GM19351 (cell line): ENCODE measurements around the gene CORO7.
"Not testable (repeated sequence)": the region's sequence is repeated elsewhere in the genome, so short reads cannot be mapped to it uniquely, and the experiment has no call there.

Experiments used
- ATAC-seq: cut with Tn5 transposase; IDR thresholded peaks from one replicate; pipeline ENCODE4 v1.9.1; 2021; ENCODE audit warnings: mild to moderate bottlenecking, moderate library complexity; ENCODE audit not compliant: unreplicated experiment

Gene CORO7

DNA sequence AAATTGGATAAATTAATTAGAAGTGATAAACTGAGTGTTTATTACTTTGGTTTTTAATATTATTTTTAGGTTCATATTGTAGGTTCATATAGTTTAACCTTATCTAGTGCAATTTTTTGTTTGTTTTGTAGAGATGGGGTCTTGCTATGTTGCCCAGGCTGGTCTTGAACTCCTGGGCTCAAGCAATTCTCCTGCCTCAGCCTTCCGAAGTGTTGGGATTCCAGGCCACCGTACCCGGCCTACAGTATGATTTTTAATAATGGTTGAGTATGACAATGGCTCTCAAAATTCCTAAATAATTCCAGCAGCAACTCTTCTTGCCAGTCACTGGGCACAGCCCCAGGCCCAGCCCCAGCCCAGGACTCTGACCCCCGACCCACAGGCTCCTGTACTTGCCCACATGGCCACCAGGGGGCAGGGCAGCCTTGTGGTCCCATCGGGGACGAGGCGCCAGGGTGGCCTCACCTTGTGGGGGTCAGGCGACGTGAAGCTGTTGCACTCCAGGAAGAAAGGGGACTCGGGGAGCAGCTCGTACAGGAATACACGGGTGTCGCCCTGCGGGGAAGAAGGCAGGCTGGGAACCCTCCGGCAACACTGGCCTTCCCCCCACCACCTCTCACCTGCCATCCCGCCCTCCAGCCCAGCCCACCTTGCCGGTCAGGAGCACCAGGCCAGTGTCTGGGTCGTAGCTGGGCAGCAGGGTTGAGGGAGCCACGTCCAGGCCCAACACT is 57.4 kb downstream of the CORO7 start:
- ATAC-seq = no peak

DNA sequence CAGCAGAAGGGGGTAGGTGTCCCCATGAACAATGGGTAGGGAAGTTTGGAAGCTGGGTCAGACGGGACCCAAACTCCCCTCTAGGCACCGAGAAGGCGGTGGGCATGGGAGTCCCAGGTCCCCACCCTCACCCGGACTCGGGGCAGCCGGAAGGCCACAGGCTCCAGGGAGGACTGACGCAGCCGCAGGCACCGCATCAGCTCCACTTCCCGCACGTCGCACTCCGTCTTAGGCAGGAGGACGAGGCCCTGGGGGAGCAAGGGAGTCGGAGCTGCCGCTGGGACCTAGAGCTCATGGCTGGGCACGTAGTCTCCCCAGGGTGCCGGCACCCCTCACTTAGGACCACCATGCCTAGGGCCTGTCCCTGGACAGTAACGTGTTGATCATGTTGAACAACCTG is 58.2 kb downstream of the CORO7 start:
- ATAC-seq = no peak

DNA sequence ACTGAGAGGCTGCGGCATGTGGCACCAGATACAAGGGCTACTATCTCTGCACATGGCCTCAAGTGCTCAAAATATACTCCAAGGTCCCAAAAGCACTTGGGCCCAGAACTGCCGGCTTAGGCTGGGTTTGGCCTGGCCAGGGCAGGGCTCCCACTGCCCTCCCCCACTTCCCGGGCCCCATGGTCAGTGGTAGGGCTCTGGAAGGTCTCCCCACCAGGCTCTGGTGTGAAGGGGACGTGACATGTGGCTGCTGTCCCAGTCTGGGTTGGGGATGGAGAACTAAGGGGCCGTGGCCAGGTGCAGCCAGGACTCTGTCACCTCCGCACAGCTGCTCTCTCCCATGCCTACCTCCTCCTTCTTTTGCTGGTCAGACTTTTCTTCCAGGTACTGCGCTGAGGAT is 59.6 kb downstream of the CORO7 start:
- no peak for ATAC-seq

DNA sequence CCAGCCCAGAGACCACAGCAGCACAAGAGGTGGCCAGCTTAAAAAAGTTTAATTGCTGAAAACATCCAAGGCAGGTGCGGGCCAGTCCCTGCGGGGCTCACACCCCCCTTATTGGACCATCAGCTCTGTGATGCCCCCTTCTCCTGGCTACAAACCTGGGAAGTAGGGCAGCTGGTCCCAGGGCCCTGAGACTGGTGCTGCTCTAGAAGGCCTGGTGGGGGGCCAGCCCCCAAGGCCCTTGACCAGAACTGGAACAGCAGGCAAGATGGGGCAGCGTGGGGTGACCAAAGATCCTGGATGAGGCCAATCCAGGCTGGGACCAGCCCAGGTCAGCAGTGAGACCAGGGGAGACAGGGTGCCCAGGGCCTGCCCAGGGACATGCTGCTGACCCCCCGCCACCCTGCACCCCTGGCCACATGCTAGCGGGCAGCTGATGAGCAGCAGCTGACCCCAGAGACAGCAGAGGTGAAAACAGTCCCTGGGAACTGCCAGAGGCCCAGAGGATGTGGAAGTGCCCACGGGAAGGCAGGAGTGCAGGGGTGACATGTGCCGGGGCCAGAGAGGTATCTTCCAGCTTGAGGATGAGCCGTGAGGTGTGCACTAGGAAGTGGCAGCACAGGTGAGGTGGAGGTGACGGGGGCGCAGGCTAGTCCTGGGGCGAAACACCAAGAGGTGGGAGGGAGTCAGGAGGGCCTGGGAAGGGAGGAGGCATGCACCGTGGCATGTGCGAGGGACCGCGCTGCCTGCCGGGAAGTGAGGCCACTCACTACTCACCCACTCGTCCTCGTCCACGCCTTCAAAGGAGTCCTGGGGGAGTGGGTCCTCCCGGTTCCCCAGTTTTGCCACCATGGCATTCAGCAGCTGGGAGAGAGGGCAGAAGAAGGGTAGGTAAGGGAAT is 61.6 kb downstream of the CORO7 start:
- ATAC-seq = no peak

DNA sequence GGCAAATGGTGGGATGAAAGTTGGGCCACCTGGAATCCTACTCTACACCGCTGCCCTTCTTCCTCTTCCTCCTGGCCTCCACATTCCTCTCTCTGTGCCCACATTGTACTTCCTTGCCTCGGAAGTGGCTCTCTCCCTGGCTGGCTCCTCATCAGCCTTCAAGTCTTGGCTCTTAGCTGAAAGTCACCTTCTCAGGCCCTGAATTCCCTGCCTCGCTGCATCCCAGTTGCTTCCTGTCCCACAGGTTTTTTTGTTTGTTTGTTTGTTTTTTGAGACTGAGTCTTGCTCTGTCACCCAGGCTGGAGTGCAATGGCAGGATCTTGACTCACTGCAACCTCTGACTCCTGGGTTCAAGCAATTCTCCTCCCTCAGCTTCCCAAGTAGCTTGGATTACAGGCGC is 62.7 kb downstream of the CORO7 start:
- no peak for ATAC-seq

DNA sequence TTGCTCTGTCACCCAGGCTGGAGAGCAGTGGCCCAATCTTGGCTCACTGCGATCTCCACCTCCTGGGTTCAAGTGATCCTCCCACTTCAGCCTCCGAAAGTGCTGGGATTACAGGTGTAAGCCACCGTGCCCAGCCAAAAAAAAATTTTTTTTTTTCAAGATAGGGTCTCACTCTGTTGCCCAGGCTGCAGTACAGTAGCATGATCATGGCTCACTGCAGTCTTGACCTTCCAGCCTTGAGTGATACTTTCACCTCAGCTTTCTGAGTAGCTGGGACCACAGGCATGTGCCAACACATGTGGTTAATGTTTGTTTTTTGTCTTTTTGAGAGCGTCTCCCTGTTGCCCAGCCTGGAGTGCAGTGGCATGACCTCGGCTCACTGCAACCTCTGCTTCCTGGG is 63.6 kb downstream of the CORO7 start:
- ATAC-seq = no peak

DNA sequence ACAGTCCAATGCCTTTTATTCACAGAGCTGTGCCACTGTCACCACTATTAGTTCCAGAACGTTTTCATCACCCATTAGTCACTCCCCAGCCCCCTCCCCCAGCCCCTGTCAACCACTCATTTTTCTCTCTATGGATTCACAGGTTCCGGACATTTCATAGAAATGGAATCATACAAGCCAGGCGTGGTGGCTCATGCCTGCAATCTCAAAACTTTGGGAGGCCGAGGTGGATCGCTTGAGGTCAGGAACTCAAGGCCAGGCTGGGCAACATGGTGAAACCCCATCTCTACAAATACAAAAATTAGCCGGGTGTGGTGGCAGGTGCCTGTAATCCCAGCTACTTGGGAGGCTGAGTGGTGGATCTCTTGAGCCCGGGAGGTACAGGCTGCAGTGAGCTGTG is 64.5 kb downstream of the CORO7 start:
- ATAC-seq = no peak

DNA sequence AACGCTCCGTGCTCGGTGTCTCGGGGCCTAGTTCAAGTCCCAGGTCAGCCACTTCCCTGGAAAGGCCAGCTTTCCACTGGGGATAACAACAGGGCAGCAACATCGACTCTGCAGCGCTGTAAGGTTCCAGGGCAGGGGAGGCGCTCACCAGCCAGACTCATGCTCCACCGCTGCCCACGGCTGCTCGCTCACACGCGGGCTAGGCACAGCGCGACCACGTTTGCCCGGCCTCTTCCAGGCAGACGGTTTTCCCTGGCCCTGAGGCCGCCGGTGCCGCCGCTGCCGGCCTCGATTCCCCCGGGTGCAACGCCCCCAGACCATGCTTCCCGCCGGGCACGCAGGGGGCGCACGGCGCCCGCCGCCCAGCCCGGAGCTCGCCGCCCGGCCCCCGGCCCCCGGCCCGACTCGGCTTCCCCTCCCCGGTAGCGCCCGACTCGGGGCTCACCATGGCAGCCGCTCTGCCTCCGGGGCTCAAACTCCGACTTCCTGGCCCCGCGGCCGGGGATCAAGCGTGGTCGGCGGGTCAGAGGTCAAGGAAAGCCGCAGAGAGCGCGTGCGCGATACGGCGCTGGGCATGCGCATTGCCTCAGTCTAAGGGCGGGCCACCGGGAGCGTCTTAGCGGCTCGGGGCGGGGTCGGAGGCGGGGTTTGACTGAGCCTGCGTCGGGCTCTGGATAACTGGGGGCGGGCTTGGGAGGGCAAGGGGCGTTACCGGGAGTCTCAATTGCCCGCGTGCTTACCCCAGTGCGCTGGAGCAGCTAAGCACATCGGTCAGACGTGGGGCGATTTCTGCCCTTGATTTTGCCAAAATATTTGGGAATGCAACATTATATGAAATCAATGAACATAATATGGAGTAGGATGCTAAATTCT is 65.4 kb downstream of the CORO7 start, which contains the start of gene PAM16:
Gene PAM16, minus strand, starts transcription at position 535 of the 873 bp plus-strand sequence. Its CDS starts 87 bp downstream, at position 448.
- ATAC-seq = peak; percentile 90

DNA sequence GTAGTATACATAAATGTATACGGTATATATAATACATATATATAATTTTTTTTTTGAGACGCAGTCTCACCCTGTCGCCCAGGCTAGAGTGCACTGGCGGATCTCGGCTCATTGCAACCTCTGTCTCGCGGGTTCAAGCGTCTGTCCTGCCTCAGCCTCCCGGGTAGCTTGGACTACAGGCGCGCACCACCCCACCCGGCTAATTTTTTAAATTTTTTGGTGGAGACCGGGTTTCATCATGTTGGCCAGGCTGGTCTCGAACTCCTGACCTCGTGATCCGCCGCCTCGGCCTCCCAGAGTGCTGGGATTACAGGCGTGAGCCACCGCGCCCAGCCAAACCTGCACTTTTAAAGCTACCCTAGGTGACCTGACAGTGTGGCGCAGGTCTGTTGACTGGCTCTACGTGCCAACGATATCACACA is 66.0 kb downstream of the CORO7 start:
- no peak for ATAC-seq

DNA sequence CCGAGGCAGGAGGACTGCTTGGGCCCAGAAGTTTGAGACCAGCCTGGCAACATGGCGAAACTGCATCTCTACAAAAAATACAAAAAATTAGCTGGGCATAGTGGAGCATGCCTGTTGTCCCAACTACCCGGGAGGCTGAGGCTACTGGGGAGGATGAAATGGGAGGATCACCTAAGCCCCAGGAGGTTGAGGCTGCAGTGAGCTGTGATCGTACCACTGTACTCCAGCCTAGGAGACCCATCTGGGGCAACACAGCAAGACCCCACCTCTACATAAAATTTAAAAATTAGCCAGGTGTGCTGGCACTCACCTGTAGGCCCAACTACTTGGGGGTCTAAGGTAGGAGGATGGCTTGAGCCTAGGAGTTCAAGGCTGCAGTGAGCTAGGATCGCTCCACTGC is 67.1 kb downstream of the CORO7 start:
- ATAC-seq = no peak

DNA sequence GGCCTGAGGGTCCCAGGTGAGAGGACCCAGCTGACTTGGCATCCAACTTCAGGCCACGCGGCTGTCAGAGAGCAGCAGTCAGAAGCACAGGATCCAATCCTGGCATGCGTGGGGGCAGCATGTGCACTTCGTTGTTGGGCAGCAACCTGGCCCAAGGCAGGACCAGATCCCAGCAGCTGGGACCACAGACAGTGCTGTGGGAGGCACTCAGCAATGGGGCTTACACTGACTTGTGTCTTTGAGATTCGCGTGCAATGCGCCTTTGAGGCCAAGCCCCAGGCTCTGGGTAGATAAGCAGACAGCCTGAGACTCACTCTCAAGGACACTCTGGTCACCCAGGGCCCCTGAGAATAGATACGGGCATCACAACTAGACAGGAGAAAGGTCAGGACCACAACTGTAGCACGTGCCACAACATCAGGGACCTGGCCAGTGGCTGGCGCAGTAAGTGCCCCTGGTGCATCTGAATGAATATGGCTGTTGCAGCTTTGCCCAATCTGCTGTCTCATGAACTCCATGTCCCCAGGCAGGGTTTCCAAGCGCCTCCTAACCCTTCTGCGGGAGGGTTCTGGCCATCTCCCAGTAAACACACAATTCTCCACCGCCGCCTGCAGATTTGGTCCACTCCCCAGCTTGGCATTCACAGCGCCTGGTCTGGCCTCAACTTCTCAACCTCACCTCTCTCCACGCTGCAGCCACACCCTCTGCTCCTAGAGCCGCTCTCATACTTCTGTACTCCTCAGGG is 68.5 kb downstream of the CORO7 start:
- ATAC-seq = no peak

DNA sequence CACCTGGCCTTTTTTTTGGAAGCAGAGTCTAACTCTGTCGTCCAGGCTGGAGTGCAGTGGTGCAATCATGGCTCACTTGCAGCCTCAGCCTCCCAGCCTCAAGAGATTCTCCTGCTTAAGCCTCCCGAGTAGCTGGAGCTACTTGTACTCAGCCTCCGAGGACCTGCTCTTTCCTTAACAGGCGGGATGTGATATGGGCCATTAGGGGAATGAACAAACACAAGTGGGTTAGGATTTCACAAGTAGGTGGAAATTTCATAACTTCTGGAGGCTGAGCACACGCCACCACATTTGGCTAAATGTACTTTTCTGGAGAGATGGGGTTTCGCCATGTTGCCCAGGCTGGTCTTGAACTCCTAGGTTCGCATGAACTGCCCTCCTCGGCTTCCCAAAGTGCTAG is 69.4 kb downstream of the CORO7 start:
- no peak for ATAC-seq

DNA sequence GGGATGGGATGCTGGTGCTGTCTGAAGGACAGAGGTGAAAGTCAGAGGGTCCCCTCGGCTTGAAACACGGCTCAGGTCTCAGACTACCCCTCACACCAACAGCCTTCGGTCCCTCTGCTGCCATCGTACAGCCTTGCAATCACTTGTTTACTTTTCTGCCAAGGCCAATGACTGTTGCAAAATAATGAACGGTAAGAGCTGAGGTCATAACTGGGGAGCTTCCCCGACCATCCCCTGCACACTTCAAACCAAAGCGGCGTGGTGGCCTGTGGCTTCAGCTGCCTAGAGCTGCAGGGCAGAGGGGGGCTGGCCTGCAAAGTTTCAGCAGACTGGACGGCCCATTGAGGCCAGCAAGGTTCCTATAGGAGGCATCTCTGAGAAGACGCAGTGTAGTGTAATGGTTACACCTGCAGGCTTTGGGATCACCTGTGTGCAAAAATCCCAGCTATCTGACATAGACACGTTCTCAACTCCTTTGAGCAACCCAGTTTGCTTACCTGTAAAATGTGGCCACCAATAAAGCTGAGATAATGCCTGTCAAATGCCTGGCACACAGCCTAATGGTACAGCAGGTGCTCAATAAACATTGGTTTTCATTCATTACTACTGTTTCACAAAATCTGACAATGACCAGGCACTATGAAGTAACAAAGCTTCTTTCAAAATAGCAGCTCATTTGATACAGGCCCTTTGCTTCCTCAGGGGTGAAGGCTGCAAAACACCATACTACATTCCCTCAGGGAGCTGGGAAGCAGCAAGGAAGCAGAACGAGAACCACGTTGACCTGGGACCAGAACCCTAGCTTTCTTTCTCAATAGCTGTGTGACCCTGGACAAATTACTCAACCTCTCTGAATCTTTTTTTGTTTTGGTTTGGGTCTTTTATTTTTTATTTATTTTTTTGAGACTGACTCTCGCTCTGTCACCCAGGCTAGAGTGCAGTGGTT is 70.3 kb downstream of the CORO7 start:
- ATAC-seq = no peak

DNA sequence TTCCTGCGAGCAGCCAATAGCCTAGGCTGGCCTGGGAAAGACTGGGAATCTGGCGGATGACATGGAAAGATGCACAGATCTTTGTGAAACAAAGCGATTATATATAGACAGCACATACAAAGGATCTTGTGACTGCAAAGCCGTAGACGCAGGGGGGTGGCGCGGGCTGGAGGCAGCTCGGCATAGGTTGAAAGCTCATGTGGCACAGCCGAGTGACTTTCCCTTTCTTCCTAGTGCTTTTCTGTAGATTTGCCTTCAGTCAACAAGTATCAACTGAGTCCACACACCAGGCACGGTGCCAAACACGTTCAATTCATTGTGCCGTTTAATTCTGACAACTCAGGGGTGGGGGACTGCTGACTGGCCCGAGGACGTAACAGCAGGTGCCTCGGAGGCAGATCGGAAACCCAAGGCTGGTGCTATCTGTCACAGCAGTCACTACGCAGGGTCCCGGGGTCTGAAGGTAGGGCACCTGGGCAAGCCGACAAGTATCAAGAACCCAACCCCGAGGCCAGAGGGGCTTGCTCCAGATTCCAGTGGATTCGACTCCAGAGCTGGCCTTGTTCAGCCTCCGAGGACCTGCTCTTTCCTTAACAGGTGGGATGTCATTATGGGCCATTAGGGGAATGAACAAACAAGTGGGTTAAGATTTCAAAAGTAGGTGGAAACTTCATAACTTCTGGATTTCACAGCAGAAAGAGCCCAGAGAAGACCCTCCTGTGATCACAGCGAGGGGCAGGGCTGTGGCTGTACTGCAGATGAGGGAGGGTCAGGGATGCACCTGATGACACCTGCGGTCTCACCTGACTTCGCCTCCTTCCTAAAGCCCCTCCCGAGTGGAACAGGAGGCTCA is 71.2 kb downstream of the CORO7 start:
- ATAC-seq = no peak

DNA sequence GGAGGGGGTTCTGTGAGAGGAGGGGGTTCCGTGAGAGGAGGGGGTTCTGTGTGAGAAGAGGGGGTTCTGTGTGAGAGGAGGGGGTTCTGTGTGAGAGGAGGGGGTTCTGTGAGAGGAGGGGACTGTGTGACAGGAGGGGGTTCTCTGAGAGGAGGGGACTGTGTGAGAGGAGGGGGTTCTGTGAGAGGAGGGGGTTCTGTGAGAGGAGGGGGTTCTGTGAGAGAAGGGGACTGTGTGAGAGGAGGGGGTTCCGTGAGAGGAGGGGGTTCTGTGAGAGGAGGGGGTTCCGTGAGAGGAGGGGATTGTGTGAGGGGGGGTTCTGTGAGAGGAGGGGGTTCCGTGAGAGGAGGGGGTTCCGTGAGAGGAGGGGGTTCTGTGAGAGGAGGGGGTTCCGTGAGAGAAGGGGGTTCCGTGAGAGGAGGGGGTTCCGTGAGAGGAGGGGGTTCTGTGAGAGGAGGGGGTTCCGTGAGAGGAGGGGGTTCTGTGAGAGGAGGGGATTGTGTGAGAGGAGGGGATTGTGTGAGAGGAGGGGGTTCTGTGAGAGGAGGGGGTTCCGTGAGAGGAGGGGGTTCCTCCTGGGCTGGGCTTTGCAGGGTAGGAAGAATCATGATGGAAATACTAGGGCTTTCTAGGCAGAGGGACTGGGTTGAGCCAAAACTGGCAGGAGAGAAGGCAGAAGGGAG is 72.0 kb downstream of the CORO7 start:
- not testable (repeated sequence) for ATAC-seq

DNA sequence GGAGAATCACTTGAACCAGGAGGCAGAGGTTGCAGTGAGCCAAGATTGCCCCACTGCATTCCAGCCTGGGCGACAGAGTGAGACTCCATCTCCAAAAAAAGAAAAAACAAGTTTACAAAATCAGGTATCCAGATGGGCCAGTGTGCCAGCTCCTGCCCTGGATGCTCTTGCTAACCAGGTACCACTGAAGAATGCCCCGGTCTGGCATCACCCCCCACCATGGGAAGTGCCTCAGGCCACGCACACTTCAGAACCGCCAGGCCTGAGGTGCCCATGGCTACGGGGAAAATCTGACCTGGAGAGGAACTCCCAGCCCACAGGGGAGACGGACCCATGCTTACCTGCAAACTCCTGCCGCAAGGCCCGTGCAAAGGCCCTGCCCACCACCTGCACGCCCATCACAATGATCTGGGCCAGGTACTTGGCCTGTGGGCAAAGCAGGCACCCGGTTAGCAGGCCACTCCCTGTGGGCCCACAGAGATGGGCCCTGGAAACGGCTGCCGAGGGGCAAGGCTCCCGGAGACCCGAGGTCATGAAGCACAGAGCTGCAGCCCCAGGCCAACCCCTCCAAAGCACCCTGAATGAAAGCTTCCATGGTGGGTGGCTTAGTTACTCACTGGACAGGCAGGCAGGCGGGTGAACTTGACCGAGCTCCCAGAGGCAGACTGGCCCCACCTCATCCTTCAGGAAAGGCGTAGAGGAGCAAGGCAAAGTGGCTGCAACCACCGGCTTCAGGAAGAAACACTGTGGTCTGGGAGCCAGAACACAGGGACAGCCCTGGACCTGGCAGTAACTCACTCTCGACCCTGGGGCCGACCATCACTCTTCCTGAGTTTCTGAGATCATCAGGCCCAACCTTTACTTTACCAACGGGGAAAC is 73.3 kb downstream of the CORO7 start:
- ATAC-seq = no peak

DNA sequence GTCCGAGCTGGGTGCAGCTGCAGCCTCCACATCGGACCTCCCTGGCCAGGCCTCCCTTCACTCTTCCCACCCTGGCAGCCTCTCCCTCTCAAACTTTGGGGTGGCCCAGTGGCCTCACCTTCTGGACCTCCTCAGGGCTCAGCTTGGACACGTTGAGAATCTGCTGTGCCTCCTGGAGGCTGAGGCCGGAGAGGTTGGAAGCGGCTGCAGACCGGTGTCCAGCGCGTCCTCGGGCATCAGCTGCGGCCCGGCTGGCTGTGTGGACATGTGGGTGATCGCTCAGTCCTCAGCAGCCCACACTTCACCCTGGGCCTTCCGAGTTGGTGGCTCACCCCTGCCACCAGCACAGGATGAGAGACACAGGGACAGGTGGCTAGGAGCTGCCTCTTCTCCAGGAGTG is 75.1 kb downstream of the CORO7 start:
- no peak for ATAC-seq
